ENCODE data around the gene ZNF135. TPM values are rescaled to one million over a fixed set of nuclear protein-coding genes. Genes with fewer than 3 reads are reported as not detected.

ZNF135 gene
- polyA plus RNA-seq, 3 donors = 21.8 to 30.3 (median 21.8) TPM

DNA sequence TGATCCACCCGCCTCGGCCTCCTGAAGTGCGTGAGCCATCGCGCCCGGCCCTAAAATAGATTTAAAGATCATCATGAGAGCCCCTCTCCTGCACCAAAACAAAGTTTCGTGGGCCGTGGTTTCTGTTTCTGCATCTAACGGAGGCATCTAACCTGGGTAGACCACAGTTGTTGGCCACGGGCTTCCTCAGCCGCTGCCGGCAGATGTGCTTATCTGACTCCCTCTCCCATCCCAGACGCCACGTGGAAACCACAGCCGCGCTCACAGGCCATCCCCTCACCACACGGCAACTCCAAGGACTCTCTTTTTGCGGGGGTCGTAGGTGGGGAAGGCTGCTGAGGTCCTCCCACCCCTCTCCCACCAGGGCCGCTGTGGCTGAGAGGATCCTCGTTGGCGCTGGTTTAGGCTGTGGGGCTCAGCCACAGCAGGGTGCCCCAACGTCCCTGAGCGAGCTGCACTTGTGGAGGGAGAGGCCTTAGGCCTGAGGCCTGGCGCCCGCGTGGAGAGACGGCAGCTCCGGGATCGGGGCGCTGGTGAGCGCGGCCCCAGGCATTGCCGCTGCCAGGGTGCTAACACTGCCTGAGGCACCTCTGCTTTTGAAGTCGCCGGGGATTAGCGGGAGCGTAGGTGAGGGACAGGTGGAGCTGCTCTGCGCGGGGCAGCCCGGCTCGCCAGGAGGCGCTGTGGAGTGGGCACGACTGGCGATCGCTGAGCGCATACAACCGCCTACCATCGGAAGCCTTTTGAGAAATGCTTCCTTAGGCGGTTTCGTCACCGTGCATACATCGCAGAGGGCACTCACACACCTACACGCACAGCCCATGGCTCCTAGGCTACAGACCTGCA lies 16.4 kb upstream of the ZNF135 start:
- DNase-seq (ENCODE audit: extremely low read depth in 1 of 11, low read depth in 9 of 11, low spot score in 4 of 11) = no peak

DNA sequence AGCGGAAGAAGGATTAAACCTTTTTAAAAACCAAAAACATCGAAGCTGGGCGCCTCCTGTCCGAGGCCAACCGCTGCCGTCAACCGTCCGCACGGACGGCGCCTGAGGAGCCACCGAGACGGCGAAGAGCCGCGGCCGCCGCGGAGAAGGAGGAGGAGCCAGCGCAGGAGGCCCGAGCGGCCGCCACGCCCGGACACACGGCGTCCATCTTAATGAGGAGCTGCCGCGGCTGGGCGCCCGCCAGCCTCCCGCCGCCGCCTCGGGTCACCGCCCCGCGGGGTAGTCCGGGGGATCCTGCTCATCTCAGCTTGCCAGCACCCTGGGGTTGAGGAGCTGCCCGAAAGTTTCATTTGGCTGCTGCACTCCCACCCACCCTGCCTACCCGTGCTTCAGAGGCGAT lies 14.7 kb upstream of the ZNF135 start:
- no peak for DNase-seq (ENCODE audit: extremely low read depth in 1 of 11, low read depth in 9 of 11, low spot score in 4 of 11)

DNA sequence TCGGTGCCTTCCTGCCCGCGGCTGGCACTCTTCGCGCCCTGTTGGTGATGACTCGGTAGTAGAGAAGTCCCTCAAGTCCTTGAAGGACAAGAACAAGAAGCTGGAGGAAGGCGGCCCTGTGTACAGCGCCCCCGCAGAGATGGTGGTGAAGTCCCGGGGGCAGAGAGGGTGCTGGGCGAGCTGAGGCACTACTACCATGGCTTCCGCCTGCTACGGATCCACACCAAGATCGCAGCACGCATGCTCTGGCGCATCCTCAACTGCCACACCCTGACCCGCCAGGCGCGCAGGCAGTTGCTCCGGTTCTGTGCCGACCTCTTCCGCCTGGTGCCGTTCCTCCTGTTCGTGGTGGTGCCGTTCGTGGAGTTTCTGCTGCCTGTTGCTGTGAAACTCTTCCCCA lies 14.2 kb upstream of the ZNF135 start:
- DNase-seq (ENCODE audit: extremely low read depth in 1 of 11, low read depth in 9 of 11, low spot score in 4 of 11) = no peak

DNA sequence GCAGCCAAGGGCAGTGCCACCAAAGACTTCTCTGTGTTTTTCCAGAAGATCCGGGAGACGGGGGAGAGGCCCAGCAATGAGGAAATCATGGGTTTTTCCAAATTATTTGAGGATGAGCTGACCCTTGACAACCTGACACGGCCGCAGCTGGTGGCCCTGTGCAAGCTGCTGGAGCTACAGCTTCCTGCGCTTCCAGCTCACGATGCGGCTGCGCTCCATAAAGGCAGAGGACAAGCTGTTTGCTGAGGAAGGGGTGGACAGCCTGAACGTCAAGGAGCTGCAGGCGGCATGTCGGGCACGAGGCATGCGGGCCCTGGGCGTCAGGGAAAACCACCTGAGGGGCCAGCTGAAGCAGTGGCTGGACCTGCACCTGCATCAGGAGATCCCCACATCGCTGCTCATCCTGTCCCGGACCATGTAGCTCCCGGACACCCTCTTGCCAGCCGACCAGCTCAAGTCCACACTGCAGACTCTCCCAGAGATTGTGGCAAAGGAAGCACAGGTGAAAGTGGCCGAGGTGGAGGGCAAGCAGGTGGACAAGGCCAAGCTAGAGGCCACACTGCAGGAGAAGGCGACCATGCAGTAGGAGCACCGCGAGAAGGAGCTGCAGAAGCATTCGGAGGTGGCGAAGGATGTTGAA lies 13.6 kb upstream of the ZNF135 start:
- no peak for DNase-seq (ENCODE audit: extremely low read depth in 1 of 11, low read depth in 9 of 11, low spot score in 4 of 11)

DNA sequence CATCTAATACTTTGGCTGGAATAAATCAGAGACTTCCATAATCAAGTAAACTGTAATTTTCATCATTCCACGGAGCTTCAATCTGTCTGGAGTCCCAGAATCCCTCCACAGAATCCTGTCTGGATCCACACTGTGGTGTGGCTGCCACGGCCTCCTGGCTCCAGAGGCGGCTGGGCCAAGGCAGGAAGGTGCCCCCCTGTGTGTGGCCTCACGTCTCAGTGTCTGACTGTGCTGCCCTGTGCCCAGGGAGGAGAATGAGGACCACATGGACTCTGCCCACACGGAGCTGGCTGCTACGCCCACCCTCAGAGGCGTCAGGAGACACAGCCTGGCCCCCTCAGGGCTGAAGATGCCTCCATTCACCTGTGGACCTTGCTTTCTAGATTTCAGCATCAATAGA lies 12.2 kb upstream of the ZNF135 start:
- no peak for DNase-seq (ENCODE audit: extremely low read depth in 1 of 11, low read depth in 9 of 11, low spot score in 4 of 11)

DNA sequence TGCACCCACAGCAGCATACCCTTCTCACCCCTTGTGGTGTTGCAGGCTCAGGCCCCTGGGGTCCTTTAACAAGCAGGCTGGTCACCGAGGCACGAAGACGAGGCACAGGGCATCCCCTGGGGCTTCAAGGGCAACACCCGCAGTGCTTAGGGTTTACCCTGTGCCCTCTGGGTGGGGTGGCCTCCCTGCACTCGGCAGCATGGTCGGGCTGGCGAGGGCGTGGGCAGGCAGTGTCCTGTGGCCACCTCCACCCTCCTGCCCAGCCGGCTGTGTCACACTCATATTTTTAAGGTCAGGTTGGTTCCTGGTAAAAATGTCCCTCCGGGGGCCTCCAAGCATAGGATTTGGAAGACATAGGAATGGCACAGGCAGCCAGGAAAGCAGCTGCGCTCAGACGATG lies 11.4 kb upstream of the ZNF135 start:
- DNase-seq (ENCODE audit: extremely low read depth in 1 of 11, low read depth in 9 of 11, low spot score in 4 of 11) = no peak

DNA sequence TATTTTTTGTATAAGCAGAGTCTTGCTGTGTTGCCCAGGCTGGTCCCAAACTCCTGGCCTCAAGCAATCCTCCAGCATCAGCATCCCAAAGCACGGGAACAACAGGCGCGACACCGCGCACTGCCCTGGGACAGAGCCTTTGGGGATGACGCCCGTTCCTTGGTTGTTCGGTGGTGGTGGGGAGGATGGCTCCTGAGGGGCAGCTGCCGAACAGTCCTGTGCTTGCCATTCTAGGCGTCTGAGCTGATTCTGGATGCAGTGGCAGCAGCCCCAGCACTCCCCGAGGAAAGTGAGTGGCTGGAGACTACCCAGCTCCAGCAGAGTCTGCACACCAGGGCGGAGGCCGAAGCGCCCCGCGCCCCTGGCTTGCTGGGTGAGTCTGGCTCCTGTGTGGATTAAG lies 6.8 kb upstream of the ZNF135 start:
- DNase-seq (ENCODE audit: extremely low read depth in 1 of 11, low read depth in 9 of 11, low spot score in 4 of 11) = no peak

DNA sequence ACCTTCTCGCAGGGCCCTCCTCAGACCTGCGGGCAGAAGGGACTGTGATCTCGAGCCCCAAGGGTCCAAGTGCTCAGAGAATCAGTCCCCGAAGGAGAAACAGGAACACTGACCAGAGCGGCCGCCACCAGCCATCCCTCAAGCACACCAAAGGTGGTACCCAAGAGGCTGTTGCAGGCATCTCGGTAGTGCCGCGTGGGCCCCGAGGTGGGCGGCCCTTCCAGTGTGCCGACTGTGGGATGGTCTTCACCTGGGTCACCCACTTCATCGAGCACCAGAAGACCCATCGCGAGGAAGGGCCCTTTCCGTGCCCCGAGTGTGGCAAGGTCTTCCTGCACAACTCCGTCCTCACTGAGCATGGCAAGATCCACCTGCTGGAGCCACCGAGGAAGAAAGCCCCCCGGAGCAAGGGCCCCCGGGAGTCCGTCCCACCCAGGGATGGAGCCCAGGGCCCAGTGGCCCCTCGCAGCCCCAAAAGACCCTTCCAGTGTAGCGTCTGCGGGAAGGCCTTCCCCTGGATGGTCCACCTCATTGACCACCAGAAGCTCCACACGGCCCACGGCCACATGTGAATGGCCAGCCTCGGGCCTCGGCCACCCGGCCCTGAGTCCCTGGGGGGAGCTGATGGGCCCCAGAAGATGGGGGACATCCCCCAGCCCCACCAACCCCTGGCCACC lies 5.5 kb upstream of the ZNF135 start:
- no peak for DNase-seq (ENCODE audit: extremely low read depth in 1 of 11, low read depth in 9 of 11, low spot score in 4 of 11)

DNA sequence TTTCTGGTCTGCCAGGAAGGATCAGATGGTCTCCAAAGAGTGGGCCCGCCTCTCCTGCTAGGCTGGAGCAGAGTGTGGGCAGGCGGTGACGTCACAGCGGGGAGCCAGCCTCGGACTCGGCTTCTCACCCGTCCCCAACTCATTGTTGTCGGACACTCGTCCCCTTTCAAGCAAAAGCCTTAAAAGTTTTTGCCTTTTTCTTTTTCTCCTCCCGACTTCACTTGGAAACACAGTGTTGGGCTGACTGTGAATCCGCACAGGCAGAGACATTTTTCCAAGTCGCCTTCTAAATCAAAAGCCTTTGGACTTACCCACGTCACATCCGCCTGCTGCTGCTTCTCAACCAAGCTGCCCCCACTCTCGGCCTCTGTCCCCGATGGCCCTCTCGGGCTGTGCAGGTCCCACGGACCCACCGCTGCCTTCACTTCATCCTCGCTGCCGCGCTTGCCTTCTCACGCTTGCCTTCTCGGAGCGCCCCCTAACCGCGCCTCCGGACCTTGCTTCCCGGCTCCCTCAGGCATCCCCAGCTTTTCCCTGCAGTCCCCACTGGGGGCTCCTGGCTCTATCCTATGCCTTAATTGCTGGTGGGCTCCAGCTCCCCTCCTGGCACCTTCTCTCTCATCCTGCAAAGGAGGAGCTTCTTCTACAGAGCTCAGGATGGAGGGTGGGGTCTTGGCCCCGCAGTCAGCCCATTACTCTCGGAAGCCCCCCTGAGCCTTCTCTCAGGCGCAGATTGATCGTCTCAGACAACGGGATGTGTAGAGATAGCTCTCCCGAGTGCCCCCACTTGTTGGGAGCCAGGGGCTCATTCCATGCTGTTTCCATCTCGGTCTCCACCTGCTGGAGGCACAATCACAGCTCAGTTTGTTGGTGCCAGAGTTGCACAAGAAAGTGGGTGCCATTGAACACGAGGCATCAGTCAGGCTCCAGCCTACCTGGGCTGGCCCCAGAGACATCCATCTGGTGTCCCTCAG lies 3.9 kb upstream of the ZNF135 start:
- peak in 4 of 11 donors; percentile 45 to 56 (median 54) for DNase-seq (ENCODE audit: extremely low read depth in 1 of 11, low read depth in 9 of 11, low spot score in 4 of 11)

DNA sequence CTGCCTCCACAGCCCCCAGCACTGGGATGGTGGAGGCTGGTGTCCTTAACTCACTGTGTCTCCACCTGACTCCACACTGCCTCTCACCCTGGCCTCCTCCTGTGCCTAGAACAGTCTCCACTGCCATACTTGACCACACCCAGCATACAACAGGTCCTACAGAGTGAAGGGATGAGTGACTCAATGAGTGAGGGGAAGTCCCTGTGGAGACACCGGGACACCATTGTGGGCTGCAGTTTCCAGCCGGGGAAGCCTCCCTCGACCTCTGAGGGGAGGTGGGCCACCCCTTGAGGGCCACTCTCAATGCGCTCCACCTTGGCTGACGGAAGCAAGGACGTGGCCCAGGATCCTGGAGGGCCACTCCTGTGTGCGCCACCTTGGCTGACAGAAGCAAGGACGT lies 2.8 kb upstream of the ZNF135 start:
- no peak for DNase-seq (ENCODE audit: extremely low read depth in 1 of 11, low read depth in 9 of 11, low spot score in 4 of 11)

DNA sequence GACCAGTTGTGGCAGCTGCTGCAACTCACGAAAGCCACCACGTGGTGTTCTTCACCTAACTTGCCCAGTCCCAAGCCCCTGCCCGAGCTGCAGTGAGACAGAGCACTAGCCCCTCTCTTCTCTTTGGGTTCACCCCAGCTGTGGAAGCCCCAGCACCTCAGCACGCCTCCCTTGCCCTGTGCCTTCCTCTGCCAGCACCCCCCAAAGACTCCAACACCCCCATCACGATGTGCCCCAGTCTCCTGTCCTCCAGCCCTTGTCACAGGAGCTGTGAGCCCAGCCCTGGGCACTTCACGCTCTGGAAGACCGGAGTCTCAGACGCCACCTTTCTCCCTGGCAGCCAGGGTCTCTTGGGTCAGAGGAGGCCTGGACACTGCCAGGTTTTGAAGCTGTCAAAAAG lies 2.2 kb upstream of the ZNF135 start:
- DNase-seq (ENCODE audit: extremely low read depth in 1 of 11, low read depth in 9 of 11, low spot score in 4 of 11) = no peak

DNA sequence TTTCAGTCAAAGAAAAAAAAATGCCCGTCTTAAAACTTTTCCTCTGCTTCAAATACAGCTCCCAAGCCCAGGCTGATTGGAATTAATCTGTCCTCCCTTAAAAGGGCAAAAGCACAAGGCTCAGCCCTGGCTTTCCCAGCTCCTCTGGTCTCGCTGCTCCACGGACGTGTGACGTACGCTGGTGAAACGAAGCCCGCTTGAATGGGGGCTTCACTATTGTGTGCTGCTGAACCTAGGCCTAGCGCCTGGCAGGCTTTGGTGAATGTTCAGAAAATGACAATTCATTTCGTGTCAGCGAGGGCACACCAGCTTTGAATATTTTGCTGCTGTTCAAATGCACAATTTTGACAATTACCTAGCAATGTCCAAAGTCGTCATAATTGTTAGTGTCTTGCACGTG lies 615 bp upstream of the ZNF135 start:
- no peak for DNase-seq (ENCODE audit: extremely low read depth in 1 of 11, low read depth in 9 of 11, low spot score in 4 of 11)

DNA sequence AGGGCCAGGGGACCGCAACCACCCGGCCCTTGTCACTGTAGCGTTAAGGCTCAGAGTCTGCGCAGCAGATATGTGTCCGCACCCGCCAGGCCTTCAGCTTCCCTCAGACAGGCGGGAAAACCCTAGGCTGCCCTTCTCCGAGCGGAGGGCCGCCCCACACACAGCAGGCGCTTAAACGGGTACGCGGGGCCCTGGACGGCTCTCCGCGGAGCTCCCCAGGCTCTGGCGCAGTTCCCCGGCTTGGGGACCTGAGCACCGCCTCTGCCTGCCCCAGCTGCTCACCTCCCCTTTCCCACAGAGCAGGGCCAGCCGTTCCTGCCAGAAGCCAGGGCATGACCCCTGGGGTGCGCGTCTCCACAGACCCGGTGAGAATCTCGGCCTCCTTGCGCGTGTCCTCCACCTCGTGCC lies 593 bp downstream of the ZNF135 start:
- DNase-seq (ENCODE audit: extremely low read depth in 1 of 11, low read depth in 9 of 11, low spot score in 4 of 11) = no peak

DNA sequence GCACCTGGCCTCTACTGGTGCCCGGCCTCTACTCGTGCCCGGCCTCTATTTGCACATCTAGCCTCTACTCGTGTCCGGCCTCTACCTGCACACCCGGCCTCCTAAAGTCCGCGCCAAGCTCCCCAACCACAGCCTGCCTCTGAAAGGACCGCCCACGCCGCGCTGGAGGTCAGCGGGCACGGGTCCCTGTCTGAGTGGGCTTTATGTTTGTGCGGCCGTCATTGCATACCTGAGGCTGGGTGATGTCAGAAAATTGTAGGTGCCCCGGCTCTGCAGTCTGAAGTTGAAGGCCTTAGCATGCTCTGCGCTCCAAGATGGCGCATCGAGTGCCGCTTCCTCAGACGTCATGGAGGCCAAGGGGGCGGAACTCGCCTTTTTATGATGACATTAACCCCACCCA lies 1.1 kb downstream of the ZNF135 start:
- no peak for DNase-seq (ENCODE audit: extremely low read depth in 1 of 11, low read depth in 9 of 11, low spot score in 4 of 11)

DNA sequence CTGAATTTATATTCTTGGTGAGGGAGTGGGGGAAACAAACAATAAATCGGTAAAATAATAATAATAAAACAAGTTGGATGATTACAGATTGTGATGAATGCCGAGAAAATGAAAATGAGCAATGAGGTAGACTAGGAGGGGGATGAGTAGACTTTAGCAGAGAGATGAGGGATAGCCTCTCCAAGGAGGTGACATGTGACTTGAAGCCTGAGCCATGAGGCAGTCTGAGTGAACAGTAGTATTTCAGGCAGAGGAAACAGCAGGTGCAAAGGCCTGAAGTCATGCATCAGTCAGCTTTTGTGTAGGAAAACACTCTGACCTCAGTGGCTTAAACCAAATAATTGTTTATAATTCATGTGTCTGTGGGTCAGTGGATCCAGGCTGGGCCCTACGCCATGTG lies 4.6 kb downstream of the ZNF135 start:
- DNase-seq (ENCODE audit: extremely low read depth in 1 of 11, low read depth in 9 of 11, low spot score in 4 of 11) = no peak

DNA sequence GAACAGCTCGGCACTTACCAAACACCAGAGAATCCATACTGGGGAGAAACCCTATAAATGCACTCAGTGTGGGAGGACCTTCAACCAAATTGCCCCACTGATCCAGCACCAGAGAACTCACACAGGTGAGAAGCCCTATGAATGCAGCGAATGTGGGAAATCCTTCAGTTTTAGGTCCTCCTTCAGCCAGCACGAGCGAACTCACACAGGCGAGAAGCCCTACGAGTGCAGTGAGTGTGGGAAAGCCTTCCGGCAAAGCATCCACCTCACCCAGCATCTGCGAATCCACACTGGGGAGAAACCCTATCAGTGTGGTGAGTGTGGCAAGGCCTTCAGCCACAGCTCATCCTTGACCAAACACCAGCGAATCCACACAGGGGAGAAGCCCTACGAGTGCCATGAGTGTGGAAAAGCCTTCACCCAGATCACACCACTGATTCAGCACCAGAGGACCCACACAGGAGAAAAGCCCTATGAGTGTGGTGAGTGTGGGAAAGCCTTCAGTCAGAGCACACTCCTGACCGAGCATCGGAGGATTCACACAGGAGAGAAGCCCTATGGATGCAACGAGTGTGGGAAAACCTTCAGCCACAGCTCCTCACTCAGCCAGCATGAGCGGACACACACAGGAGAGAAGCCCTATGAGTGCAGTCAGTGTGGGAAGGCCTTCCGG lies 8.3 kb downstream of the ZNF135 start:
- DNase-seq (ENCODE audit: extremely low read depth in 1 of 11, low read depth in 9 of 11, low spot score in 4 of 11) = no peak

DNA sequence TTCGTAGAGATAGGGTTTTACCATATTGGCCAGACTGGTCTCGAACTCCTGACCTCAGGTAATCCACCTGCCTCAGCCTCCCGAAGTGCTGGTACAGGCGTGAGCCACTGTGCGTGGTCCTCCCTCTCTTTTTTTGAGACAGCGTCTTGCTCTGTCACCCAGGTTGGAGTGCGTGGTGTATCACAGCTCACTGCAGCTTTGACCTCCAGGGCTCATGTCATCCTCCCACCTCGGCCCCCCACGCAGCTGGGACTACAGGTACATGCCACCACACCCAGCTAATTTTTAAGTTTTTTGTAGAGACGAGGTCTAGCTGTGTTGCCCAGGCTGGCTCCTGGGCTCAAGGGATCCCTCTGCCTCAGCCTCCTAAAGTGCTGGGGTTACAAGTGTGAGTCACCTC lies 20.7 kb downstream of the ZNF135 start:
- no peak for DNase-seq (ENCODE audit: extremely low read depth in 1 of 11, low read depth in 9 of 11, low spot score in 4 of 11)

DNA sequence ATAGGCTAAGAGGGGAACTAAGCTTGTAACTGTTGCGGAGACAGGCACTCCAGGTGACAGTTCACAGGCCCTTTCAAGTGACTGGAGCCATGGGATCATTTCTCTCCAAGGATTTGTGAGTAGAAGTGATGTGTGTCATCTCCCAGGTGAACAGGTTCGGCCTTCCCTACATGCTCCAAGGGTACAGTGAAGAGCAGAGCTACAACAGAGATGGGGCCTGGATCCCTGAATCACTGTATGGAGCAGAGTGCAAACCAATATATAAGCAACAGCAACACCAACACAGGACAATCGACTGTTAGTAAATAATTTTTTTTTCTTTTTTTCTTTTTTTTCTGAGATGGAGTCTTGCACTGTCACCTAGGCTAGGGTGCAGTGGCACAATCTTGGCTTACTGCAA lies 23.9 kb downstream of the ZNF135 start:
- DNase-seq (ENCODE audit: extremely low read depth in 1 of 11, low read depth in 9 of 11, low spot score in 4 of 11) = no peak
